Mucosa of stomach (tissue), 1 donor: ENCODE data around the gene FCER2.
"Not testable (repeated sequence)": the region's sequence is repeated elsewhere in the genome, so short reads cannot be mapped to it uniquely, and the experiment has no call there.

Source experiments
- H3K27me3 ChIP-seq: one replicate; pipeline ENCODE4 v1.7.0; 2013; ENCODE audit warnings: mild to moderate bottlenecking, low read length; ENCODE audit not compliant: control insufficient read depth, insufficient read depth
- H3K36me3 ChIP-seq: one replicate; pipeline ENCODE4 v1.7.0; 2013; ENCODE audit warnings: low read length; ENCODE audit not compliant: control insufficient read depth, insufficient read depth
- H3K4me1 ChIP-seq: one replicate; pipeline ENCODE4 v1.7.0; 2013; ENCODE audit warnings: mild to moderate bottlenecking, low read length; ENCODE audit not compliant: control insufficient read depth, insufficient read depth
- H3K4me3 ChIP-seq: one replicate; pipeline ENCODE4 v1.7.0; 2013; ENCODE audit warnings: low read length
- H3K9ac ChIP-seq: one replicate; pipeline ENCODE4 v1.7.0; 2013; ENCODE audit warnings: mild to moderate bottlenecking, low read length, moderate library complexity
- H3K9me3 ChIP-seq: one replicate; pipeline ENCODE4 v1.7.0; 2013; ENCODE audit warnings: mild to moderate bottlenecking, low read length, moderate library complexity; ENCODE audit not compliant: control insufficient read depth
- donor health status: Pancreatic carcinoma.

Gene FCER2, protein sequence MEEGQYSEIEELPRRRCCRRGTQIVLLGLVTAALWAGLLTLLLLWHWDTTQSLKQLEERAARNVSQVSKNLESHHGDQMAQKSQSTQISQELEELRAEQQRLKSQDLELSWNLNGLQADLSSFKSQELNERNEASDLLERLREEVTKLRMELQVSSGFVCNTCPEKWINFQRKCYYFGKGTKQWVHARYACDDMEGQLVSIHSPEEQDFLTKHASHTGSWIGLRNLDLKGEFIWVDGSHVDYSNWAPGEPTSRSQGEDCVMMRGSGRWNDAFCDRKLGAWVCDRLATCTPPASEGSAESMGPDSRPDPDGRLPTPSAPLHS

GRCh38 chr19:7701654-7702457, at the start of gene FCER2:
Gene FCER2, minus strand, starts transcription at chr19:7702131. Its CDS starts 2,371 bp downstream, at chr19:7699760.
- H3K36me3 ChIP-seq = no peaks in the 10 kb centered on the region
- peaks cover 20% of the 10 kb centered on the region for H3K27me3 ChIP-seq
- H3K4me1 ChIP-seq = no peaks in the 10 kb centered on the region
- H3K4me3 ChIP-seq = no peak within 1 kb of the TSS
- H3K9ac ChIP-seq = no peak within 1 kb of the TSS
- no peaks in the 10 kb centered on the region for H3K9me3 ChIP-seq

DNA sequence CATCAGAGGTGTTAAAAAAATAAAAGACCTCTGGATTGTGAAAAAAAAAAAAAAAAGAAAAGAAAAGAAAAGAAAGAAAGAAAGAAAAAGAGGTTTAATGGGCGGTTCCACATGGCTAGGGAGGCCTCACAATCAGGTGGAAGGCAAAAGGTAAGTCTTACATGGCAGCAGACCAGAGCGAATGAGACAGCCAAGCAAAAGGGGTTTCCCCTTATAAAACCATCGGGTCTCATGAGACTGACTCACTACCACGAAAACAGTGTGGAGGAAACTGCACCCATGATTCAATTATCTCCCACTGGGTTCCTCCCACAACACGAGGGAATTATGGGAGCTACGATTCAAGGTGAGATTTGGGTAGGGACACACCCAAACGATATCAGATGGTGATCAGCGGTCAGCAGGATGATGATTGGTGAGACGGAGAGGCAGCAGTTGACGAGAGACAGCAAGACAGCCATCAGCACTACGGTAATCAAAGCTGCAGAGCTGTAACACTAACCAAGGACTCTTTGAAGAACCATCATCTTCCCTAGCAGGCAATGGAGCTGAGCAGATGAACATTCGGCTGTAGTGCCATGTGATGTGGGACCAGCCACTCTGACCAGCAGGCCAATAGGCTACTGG, 49.3 kb upstream of the FCER2 start:
- Histone ChIP-seq H3K36me3 (no peaks in the 10 kb centered on the region), H3K9me3 (no peaks in the 10 kb centered on the region), H3K4me1 (no peaks in the 10 kb centered on the region), H3K9ac (no peak overlapping the region), H3K4me3 (no peak overlapping the region), H3K27me3 (no peaks in the 10 kb centered on the region)

DNA sequence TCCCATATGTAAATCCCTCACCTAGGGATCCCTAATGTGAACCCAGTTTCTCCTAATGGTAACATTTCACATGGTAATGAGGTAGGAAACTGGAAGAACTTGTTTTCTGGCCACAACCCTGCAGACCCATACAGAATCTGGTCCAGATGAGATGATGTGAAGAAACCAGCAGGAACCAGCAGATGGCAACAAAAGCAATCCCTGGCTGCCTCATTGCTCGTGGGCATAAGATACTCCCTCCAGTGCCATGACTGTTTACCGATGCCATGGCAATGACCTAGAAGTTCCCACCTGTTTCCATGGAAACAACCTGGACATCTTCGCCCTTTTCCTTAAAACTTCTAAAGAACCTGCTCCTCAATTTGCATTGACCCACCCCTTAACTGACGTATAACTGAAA, 46.8 kb upstream of the FCER2 start:
- Histone ChIP-seq H3K9ac (no peak overlapping the region), H3K4me3 (no peak overlapping the region), H3K36me3 (no peaks in the 10 kb centered on the region), H3K27me3 (no peaks in the 10 kb centered on the region), H3K4me1 (no peaks in the 10 kb centered on the region), H3K9me3 (no peaks in the 10 kb centered on the region)

DNA sequence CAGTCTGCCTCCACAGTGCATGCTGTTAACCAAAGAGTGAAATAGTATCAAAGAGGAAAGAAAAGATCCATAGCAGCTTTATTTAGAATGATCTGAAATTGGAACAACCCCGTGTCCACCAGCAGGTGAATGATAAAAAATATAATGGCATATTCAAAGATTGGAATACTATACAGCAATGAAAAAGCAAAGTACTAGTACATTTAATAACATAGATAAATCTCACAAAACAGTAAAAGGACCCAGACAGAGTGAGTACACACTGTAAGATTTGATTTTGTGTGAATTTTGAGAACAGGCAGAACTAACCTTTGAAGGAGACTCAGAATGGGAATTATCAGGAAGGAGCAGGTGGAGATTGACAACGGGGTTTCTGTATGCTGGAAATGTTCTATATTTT, 46.2 kb upstream of the FCER2 start:
- Histone ChIP-seq H3K4me3 (no peak overlapping the region), H3K36me3 (no peaks in the 10 kb centered on the region), H3K9me3 (no peaks in the 10 kb centered on the region), H3K9ac (no peak overlapping the region), H3K27me3 (no peaks in the 10 kb centered on the region), H3K4me1 (no peaks in the 10 kb centered on the region)

- peak within 1 kb of the TSS; percentile 34 for H3K9ac ChIP-seq
- H3K9me3 ChIP-seq = no peaks in the 10 kb centered on the region
- H3K27me3 ChIP-seq = no peaks in the 10 kb centered on the region
- no peaks in the 10 kb centered on the region for H3K36me3 ChIP-seq
- H3K4me3 ChIP-seq = no peak within 1 kb of the TSS
- H3K4me1 ChIP-seq = no peaks in the 10 kb centered on the region
Measured at GRCh38 chr19:7746903-7747884, 45.3 kb upstream of the FCER2 start, which contains the start of gene CD209. Gene CD209, minus strand, starts transcription at chr19:7747534. Its CDS starts 23 bp downstream, at chr19:7747511.

DNA sequence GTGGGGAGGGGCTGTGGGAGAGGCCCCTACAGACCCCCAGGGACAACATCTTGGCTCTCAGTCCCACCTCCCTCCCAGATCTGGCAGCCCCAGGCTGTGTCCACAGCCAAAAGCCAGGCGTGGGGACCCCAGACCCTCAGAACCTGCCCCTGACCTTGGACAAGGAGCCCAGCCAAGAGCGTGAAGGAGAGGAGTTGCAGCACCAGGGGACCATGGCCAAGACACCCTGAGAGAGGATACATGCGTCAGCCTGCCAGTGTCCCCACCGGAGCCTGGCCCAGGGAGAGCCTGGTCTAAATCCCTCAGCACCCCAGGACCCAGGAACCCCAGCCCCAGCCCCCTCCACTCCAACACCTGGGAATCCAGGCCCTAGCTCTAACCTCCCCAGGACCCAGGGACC, 44.4 kb upstream of the FCER2 start:
- H3K27me3 ChIP-seq, H3K4me3 ChIP-seq: not testable (repeated sequence)

GRCh38 chr19:7744871-7745650, 43.1 kb upstream of the FCER2 start:
- no peaks in the 10 kb centered on the region for H3K4me1 ChIP-seq
- H3K27me3 ChIP-seq = no peaks in the 10 kb centered on the region
- H3K36me3 ChIP-seq = no peaks in the 10 kb centered on the region
- no peak overlapping the region for H3K9ac ChIP-seq
- H3K9me3 ChIP-seq = no peaks in the 10 kb centered on the region
- H3K4me3 ChIP-seq = no peak overlapping the region

More for the DNA sequence above, 44.4 kb upstream of the FCER2 start:
- not testable (repeated sequence) for H3K4me1 ChIP-seq, H3K36me3 ChIP-seq, H3K9me3 ChIP-seq, H3K9ac ChIP-seq

DNA sequence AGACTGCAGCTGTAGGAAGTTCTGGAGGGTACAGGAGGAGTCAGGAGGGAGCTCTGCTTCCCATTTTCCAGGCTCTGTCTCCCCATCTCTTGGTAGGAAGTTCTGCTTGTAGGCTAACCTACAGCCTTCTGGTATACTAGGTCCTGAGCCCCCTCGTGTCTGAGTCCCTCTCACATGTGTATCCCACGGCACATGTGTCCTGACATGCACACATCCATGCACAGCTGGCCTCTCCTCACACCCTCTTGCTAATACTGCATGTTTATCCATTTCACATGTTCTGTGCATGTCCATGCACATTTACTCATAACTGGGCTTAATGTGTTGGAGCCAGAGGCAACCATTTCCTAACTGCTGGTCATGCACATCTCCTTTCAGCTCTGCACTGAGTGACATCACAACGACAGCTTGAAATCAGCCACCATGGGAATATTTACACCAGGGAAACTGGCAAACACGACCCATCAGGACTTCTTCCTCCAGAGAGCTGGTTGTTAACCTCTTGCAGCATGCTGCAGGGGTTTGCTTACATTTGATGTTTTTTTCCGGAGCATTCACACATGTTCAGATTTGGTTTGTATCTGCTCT, 42.4 kb upstream of the FCER2 start:
- no peaks in the 10 kb centered on the region for H3K9me3 ChIP-seq
- H3K4me1 ChIP-seq = no peaks in the 10 kb centered on the region
- no peaks in the 10 kb centered on the region for H3K36me3 ChIP-seq
- no peak overlapping the region for H3K9ac ChIP-seq
- no peaks in the 10 kb centered on the region for H3K27me3 ChIP-seq
- no peak overlapping the region for H3K4me3 ChIP-seq

- Histone ChIP-seq H3K36me3 (no peaks in the 10 kb centered on the region), H3K27me3 (no peaks in the 10 kb centered on the region), H3K9me3 (no peaks in the 10 kb centered on the region), H3K9ac (no peak overlapping the region), H3K4me3 (no peak overlapping the region), H3K4me1 (no peaks in the 10 kb centered on the region)
Measured at GRCh38 chr19:7743425-7743841, 41.5 kb upstream of the FCER2 start.

DNA sequence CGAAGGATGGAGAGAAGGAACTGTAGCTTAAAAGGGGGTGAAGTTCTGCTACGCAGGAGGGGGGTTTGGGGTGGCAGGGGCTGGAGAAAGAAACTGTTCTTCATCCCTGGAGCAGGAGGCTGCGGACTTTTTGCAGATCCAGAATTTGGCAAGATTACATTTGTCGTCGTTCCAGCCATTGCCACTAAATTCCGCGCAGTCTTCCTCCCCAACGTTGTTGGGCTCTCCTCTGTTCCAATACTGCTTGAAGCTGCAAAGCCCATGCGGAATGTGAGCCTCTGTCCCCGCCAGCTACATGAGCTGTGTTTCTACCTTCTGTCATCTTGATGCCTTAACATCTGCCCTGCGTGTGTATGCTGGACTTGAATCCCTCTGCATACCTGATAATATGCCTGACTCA, 41.1 kb upstream of the FCER2 start:
- no peaks in the 10 kb centered on the region for H3K27me3 ChIP-seq
- no peaks in the 10 kb centered on the region for H3K4me1 ChIP-seq
- no peak overlapping the region for H3K4me3 ChIP-seq
- H3K9me3 ChIP-seq = no peaks in the 10 kb centered on the region
- H3K36me3 ChIP-seq = no peaks in the 10 kb centered on the region
- no peak overlapping the region for H3K9ac ChIP-seq
